ENCODE results near the gene SFT2D2.

DNA sequence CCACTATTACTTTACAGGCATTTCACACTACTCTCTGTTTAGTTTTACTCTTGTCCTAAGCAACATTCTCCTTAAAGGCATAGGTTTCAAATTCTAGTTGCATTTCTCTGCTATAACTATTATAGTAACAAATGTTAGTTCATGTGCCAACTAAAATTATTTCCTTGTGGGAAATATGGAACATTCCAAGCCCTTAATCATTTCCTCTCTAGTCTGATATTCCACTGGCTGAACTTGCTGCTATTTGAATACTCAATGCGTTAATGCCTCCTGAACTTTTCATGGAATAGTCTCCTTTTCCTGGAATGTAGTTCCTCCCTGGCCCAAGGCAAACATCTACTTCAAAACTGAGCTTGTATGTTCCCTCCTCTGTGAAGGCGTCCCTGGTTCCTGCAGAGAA, 35.6 kb downstream of the SFT2D2 start:
- TF ChIP-seq, protein P1, sequence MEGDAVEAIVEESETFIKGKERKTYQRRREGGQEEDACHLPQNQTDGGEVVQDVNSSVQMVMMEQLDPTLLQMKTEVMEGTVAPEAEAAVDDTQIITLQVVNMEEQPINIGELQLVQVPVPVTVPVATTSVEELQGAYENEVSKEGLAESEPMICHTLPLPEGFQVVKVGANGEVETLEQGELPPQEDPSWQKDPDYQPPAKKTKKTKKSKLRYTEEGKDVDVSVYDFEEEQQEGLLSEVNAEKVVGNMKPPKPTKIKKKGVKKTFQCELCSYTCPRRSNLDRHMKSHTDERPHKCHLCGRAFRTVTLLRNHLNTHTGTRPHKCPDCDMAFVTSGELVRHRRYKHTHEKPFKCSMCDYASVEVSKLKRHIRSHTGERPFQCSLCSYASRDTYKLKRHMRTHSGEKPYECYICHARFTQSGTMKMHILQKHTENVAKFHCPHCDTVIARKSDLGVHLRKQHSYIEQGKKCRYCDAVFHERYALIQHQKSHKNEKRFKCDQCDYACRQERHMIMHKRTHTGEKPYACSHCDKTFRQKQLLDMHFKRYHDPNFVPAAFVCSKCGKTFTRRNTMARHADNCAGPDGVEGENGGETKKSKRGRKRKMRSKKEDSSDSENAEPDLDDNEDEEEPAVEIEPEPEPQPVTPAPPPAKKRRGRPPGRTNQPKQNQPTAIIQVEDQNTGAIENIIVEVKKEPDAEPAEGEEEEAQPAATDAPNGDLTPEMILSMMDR (IDR thresholded peaks at IDR 0.05; ENCODE audit: insufficient read depth, low read length): no peak
- no peak for TF ChIP-seq POLR2AphosphoS5 (IDR thresholded peaks at IDR 0.05; ENCODE audit: low read depth)
